Activated CD4-positive, alpha-beta T cell treated with anti-CD3 and anti-CD28 coated beads, Interleukin-2, Interleukin-4, amounts not matched to agents 100 ng/mL and 50 ng/mL, durations not matched to agents 16 hours and 8 hours (primary cell): ENCODE results near the gene STT3A.
A peak's percentile ranks its signal among the peaks of the same experiment; 100 is the strongest.
"Not testable (repeated sequence)": the region's sequence is repeated elsewhere in the genome, so short reads cannot be mapped to it uniquely, and the experiment has no call there.

ENCODE experiments used
- DNase-seq: peaks from one replicate; pipeline ENCODE4 v3.0.0-alpha.2; 2020; ENCODE audit warnings: low spot score

STT3A gene

DNA sequence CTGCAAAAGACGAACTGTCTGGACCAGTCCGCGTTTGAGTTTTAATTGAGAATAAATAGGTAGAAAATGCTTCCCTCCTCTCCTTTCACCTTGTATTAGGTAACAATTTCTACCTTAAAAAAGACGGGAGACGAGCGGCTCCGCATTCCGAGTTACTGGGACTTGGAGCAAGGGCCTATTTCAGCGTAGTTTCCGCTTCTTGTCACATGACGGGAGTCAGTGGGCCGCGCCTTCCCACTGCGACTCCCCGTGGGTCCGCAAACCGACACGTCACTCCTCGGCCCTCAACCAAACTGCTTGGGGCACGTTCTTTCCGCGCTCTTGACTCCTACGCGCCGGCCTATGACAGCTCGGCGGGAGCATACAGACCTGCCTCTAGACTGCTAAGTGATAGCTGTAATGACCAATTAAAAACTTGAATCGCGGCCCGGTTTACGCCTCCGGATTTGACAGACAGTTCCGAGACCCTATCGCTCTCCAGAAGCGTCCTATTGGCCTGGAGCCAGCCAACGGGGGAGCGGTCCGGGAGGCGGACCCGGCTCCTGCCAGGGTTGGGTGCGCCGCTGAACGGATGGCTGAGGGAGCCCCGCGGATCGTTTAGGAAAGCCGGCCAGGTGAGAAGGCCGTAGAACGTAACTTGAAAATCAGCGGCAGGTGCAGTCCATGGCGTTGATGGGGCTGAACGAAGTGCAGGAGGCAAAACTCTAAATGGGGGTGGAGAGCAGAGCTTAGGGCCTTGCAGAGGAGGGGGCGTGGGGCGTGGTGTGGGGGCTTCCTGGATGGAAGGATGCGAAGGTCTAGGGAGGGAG is at the start of gene STT3A:
TSS of gene STT3A (plus strand) at position 548 of the 809 bp plus-strand sequence. CDS start 3,064 bp downstream, outside the sequence.
- peak; percentile 99 for DNase-seq

DNA sequence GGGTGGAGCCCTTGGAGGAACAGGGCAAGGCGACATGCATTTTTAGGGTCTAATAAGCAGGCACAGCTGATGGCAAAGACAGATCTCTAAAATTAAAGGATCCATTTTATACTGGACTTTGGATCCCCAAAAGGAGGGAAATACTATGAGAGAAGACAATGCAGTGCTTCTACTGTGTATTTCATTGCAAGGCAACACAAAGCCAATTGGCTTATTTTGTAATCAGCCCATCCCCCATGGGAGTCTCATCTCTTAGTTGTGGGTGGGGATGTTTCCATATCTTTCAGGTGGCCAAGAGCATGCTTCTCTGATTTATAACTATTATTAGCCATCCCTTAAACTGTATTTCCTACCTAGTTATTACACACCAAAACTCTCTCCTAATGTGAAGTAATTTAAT is 41.9 kb upstream of the STT3A start:
- no peak for DNase-seq

DNA sequence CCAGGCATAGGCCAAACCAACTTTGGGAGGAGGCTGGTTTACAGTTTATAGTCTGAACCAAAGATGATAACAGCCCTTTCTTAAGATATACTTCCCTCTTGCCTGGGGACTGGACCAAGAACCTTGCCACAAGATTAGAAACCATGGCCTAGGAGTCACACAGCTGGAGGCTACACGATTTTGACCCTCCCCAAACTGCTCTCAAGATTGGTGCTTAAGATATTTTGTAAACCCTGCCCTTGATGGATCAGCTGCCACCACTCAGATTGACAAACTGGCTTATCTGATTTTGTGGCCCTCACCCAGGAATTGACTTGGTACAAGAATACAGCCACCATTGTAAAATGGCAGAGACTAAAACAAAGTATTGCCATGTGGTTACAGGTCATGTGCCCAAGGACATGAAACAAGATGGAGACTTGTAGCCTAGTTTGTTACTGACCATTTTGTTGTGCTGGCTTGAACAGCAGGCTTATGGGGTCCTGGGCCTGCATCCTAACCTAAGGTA is 40.8 kb upstream of the STT3A start:
- DNase-seq: no peak

DNA sequence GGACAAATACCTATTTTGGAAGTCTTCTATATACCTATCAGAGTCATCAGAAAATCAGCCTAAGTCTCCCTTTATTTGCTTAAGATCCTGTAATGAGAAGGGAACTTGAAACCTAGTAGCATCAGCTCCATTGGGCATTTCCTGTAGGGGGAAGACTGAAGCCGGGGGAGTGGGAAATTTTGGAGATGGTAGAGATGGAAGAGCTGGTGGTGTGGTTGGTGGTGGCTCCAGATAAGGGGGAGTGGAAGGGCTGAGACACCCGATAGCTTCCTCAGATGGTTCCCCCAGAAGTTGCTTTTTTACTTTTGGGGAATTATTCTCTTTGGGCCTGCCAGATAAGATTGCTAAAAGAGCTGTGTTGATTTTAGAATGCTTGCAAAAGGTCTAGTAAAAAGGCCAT is 39.7 kb upstream of the STT3A start:
- DNase-seq: no peak

DNA sequence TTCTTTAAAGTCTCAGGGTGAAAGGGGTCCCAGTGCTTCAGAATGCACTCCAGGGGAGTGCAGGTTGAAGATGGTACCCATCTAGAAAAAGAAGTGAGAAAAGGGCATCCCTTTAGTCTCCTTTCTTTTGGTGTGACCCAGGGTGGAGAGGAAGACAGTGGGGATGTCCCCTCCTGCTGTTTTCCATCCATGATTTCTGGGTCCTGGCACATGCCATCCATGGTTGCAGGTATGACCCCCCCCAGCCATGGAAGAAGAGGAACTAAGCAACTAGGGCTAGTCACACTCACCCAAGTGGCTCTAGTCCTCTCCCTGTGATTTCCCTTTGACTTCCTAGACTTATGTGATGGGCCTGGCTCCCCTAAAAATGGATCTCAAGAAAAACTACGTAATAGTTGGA is 39.3 kb upstream of the STT3A start:
- no peak for DNase-seq

DNA sequence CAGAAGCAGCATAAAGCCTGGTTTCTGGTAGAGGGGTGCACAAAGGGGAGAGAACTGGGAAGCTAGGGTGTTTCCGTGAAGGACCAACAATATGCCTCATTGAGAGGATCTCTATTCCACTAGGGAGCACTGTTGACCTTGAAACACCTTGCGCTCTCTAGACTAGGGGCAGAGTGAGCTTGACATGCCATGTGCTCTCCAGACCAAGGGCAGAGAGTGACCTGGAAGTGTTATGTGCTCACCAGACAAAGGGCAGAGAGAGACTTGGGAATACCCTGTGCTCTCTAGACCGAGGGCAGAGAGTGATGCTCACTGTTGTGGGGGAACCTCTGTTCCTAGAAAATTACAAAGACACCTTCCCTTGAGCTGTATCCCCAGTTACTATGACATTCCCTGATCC is 38.6 kb upstream of the STT3A start:
- DNase-seq: no peak

DNA sequence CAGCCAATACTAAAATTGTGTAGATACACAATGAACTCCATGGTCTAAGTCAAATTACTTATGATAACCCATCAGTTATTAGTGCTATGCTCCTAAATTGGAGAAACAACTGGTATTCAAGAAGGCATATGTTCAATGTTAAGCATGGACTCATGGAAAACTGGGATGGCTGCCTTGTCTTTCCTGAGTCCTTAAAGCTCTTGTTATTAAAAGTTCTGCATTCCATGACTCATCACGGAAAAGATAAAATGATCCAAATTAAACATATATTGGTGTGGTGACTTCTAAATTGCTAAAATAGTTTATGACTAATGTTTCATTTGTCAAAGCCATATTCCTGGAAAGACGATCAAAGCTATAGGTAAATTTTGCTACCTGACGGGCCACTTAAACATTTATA is 32.8 kb upstream of the STT3A start:
- no peak for DNase-seq

DNA sequence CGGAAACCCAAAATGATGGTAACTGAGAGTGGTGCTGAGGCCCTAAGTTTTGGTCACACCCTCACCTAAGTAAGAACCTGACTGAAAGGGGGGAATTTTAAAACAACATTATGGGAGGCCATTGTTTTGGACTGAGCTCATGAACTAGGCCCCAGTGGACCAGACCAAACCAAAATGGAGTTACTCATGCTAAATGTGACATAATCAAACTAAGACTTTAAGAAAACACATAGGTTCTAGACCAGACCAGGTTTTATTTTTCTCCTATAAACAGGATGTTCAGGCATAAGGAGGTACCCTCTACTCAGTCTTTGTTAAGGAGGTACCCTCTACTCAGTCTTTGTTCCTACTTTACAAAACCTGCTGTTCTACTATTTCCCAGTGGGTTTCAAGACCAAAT is 30.7 kb upstream of the STT3A start:
- DNase-seq: no peak

DNA sequence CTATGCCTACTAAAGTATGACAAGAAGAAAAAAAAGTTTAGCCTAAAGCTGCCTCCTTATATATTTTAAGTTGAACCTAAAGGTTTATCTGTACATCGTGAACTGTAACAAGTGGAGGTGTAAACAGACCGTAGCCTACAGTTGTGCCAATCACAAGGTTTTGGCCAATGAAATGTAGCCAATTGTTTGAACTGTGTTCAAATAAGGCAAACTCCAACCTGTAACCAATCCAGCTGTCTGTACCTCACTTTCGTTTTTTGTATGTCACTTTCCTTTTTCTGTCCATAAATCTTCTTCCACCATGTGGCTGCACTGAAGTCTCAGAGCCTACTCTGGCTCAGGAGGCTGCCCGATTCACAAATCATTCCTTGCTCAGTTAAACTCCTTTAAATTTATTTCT is 30.2 kb upstream of the STT3A start:
- no peak for DNase-seq

DNA sequence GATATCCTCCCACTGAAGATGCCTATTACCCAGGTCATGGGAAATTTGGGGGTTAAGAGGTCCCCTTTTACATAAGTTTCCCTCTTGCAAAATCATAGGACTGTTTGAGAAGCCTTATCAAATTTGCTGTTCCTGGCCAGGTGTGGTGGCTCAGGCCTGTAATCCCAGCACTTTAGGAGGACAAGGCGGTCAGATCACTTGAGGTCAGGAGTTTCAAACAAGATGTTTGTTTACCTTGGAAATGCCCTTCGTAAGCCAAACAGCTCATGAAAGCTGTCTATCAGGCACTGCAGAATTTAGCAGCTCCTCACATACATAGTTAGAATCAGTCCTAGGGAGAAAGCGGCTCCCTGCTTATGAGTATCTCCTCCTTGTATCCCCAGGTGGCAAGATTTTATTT is 28.3 kb upstream of the STT3A start:
- DNase-seq: no peak

DNA sequence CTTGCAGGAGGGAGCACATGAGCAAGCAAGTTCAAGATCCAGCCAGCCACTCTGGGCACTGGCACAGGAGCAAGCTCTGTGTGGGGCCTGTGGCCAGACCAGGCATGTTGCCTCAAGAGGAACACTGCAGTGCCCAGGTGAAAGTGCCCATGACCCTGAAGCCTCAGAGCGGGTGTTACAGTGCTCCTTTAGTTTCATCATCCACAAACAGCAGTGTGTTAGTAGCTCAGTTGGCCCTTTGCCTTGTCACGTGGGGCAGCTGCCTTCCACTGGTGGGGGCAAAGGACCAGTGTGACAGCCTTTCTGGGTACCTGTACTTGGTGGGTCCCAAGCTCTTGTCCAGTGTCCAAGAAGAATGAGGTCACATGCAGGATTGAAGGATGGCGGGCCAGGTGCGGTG is 26.4 kb upstream of the STT3A start:
- DNase-seq: no peak

DNA sequence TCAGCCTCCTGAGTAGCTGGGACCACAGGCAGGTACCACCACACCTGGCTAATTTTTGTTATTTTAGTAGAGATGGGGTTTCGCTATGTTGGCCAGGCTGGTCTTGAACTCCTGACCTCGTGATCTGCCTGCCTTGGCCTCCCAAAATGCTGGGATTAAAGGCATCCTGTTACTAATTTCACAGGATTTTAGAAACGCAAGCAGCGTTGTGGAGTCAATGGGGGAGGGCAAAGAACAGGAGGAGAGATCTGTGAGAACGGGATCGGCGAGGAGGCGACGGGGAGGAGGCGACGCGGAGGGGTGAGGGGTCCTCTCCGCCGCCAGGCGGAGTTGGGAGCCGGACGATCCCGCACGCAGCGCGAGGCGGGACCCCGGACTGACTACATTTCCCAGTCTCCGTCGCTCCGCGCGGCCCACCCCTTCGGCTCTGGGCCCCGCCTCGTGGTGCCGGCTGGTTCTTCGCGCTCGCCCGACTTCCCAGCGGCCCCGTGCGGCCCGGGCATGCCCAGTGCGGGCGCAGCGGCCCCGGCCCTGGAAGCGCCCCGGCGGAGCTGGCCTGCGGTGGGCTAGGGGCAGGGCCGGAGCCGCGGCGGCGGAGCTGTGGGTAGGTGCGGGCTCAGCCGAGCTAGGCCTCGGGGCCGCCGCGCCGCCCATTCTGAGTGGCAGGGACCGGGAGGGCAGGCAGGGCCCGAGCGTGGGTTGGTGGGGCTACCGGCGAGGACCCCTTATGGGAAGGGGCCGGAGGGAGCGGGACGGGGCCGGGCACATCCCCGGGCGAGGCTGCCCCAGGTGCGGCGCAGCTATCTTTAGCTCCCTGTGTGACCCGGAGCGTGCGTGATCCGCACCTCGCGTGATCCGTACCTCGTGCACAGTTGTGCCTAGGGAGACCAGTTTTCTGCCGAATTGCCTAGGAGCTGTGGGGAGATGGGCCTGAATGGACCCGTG is 23.4 kb upstream of the STT3A start, which contains the start of gene EI24:
TSS of gene EI24 (plus strand) at position 508 of the 945 bp plus-strand sequence. CDS start 3,051 bp downstream, outside the sequence.
- DNase-seq: peak; percentile 91

DNA sequence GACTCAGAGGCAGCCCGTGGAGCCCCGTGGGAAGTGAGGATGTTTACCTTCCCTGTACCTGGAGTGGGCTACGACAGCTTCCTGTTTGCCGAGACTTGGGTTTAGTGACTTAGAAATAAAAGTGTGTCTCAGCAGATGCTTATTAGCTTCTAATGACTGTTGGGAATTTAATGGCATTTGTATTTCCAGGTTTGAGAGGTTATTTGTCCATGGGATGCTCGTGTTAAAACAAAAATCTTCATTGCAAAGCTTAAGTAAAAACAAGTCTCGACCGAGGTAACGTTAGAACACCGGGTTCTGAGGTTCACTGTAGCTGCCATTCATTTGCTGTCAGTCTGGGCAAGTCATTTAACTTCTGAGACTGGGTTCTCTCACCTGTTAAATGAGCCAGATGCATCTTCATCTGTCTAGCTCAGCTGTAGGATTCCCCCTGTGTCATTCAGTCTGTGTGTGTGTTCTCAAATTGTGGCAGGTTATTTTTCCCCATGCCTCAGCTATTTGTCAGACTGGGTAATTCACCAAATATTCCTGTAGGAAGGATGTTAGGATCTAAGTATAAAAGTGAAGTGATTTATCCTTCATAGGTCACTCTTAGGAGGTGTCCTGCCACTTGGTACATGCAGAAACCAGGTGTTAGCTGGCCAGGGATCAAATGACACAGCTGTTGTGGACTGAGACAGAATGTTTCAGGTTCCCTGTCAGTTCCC is 22.6 kb upstream of the STT3A start:
- peak; percentile 25 for DNase-seq

DNA sequence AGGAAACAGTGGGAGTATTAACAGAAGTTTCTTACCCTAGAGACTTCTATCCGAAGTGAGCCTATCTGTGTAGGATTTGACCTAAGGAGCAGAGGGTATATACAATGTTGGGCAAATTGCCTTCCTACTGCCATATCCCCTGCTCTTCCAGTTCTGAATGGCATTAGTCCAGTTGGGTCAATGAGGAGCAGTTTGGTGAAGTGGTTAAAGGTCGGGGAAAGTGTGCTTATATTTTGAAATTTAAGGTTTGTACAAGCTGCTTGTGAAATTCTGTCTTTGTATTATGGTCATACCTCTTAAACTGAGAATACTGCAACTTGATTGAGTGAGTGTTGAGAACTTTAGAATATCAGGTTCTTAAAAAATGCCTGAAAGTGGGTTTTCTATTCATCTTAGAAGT is 21.7 kb upstream of the STT3A start:
- DNase-seq: no peak

DNA sequence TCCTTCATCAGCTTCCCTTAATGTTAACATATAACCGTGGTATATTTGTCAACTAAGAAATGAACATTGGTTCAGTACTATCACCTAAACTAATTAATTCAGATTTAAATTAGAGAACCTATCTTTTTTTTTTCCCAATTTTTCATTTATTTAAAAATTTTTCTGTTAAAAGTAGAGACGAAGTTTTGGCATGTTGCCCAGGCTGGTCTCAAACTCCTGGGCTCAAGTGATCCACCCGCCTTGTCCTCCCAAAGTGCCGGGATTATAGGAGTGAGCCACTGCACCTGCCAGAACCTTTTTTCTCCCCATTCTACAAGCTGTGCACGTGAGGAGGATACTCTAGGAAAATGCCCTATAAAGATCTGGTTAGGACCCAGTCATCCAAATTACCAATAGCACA is 19.7 kb upstream of the STT3A start:
- no peak for DNase-seq

DNA sequence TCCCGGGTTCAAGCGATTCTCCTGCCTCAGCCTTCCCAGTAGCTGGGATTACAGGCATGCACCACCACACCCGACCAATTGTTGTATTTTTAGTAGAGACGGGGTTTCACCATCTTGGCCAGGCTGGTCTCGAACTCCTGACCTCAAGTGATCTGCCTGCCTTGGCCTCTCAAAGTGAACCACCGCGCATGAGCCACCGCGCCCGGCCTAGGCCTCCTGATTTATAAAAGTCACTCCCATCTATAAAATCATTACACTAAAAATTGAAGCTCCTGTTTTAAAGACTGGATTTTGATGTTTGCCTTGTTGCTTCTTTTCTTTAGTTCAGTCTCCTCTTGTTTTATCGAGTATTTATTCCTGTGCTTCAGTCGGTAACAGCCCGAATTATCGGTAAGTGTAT is 15.5 kb upstream of the STT3A start:
- not testable (repeated sequence) for DNase-seq

DNA sequence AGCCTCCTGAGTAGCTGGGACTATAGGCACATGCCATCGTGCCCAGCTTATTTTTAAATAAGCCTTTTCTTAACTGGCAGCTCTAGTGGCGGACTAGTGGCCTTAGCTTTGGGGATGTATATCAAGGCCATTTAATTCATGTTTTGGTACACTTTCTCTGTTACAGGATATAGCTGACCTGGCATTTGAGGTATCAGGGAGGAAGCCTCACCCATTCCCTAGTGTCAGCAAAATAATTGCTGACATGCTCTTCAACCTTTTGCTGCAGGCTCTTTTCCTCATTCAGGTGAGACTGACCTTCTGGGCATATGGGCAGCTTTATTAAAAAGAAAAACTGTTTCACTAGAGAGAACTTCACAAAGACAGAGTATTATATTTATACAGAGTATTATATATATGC is 13.9 kb upstream of the STT3A start:
- DNase-seq: no peak

DNA sequence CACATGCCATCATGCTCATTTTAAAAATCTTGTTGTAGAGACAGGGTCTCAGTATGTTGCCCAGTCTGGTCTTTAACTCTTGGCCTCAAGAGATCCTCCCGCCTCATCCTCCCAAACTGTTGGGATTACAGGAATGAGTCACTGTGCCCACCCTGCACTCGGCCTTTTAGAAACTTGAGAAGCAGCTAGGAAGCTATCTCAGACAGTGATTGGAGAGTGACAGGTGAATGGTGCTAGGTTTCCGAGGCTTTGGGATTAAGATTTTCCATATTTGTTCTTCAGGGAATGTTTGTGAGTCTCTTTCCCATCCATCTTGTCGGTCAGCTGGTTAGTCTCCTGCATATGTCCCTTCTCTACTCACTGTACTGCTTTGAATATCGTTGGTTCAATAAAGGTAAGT is 12.8 kb upstream of the STT3A start:
- no peak for DNase-seq

DNA sequence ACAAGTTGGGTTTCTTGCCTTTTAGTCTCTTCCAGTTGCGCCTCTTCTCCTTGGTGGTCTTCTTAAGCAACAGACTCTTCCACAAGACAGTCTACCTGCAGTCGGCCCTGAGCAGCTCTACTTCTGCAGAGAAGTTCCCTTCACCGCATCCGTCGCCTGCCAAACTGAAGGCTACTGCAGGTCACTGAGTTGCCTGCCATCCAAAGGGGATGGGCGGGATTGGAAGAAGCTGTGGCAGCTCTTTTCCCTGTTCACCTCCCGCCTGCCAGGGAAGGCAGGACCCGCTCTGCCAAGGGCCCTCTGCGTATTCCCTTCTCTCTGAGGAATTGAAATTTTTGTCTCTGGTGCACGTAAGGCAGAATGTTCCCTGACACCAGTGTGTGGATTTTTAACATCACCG is 9.2 kb upstream of the STT3A start:
- no peak for DNase-seq

DNA sequence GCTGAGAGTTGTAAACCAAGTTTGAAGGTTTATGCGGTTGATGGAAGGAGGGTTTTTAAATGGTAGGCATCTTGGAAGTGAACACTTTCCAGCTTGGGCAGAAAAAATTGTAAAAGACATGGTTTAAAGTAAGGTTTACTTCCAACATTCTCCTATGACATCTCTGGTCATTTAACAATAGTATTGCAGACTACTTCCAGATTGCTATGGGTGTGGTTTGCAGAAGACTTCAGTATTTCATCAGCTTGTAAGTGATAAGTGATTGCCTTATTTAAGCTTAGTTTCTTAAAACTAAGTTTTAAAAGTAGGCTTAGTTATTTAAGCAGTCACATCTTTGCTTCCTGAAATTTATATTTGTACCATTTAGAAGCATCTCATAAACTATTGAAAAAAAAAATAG is 7.2 kb upstream of the STT3A start:
- no peak for DNase-seq

DNA sequence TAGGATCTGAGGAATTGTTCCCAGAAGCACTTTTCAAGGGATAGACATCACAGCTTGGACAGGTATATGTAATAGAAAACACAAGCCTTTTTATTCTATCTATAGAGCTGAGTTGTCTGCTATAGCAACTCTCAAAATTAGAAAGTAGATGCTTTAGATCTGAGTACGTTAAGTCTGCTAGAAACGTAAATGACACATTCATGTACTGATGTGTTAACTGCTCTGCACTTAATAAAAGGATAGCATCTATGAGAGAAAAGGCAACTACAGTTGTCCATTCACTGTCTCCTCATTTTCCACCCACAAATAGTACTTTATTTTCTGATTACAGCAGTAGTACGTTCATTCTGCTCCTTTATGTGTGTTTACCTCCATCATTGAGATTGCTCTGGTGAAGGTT is 6.0 kb upstream of the STT3A start:
- peak; percentile 60 for DNase-seq

DNA sequence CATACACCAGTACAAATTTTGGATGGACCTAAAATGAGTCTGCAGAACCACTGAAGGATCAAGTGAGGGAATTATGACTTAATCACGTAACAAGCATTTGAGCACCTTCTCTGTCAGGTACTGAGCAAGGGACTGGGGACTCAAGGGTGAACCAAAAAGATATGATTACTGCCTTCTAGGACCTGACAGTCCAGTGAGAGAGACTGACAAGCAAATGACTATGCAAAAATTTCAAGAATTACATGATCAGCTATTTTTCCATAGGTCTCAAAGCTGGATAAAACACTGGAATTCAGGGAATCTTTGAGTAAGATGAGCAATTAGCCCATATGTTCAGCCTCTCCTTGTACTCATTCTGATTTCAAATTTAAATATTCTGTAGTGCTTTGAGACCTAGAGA is 5.2 kb upstream of the STT3A start:
- DNase-seq: no peak
